Measurements from ENCODE around the gene RAB9A.
"Not testable (repeated sequence)": the region's sequence is repeated elsewhere in the genome, so short reads cannot be mapped to it uniquely, and the experiment has no call there.

RAB9A gene

DNA sequence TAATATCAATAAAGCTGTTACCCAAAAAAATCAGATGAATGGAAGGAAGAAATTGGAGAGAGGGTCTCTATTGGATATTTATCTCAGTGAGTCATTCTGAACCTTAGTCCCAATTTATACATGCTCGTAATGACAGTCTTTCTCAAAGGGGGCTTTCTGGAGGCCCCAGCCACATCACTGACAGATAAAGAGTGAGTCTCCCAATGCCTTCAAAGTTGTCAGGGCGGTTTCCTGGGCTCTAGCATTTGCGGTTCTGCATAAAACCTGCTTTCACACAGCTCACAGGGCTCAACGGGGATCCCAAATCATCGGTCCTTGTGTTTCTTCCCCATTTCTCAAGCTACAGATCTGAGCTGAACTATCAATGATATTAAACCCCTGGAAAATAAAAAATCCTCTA lies 18.7 kb upstream of the RAB9A start:
- no peak for DNase-seq

DNA sequence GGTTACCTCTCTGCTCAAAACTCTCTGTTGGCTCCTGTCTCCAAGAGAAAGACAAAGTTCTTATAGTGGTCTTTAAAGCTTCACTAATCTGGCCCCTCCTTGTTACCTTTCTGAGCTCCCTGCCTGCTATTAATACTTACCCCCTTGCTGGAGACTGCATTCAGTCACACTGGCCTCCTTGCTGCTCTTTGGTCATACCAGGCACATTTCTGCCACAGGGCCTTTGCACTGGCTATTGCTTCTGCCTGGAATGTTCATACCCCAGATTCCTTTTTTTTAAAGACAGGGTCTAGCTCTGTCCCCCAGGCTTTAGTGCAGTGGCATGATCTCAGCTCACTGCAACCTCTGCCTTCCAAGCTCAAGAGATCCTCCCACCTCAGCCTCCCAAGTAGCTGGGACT lies 15.9 kb upstream of the RAB9A start:
- no peak for DNase-seq

DNA sequence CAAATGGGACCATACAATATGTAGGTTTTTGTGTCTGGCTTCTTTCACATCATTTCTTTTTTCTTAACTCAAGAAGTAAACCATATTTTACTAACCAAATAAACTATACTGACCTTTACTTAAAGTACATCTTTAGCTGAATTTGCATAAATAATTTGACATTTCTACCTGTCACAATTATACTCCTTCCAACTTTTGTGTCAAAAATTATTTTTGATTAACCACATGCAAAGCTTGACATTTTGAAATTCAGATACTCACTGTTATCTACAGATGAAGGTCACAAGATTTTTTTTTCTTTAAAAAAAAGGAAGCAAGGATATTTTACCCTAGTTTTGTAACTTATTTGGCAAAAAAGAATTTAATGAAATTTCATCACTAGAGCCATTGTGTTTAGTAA lies 12.0 kb upstream of the RAB9A start:
- DNase-seq: no peak

DNA sequence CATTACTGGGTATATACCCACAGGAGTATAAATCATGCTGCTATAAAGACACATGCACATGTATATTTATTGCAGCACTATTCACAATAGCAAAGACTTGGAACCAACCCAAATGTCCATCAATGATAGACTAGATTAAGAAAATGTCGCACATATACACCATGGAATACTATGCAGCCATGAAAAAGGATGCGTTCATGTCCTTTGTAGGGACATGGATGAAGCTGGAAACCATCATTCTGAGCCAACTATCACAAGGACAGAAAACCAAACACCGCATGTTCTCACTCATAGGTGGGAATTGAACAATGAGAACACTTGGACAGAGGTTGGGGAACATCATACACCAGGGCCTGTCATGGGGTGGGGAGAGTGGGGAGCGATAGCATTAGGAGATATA lies 9.2 kb upstream of the RAB9A start:
- DNase-seq: not testable (repeated sequence)

DNA sequence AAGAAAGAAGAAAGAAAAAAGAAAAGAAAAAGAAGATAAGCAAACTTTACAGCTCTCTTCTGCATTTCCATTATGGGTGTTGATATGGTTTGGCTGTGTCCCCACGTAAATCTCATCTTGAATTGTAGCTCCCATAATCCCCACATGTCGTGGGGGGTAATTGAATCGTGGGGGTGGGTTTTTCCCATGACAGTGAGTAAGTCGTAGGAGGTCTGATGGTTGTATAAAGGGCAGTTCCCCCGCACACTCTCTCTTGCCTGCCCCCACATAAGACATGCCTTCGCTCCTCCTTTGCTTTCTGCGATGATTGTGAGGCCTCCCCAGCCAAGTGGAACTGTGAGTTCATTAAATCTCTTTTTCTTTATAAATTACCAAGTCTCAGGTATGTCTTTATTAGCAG lies 7.3 kb upstream of the RAB9A start:
- no peak for DNase-seq

DNA sequence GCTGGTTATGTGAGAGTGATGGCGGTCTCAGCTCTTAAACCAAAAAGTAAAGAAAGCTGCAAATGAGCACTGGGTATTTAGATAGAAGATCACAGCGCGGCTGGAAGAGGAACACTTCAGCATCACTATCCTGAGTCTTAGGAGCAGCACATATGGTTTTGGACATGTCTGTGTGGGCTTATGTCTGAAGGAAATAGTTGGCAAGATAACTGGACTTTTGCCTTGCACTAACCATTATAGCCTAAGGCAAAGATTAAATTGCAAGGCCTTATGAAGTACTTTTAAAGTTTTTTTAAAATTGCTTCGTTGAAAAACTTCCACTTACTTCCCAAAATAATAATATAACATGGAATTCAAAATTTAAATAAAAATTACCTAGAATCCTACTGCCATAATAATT lies 4.6 kb upstream of the RAB9A start:
- DNase-seq: no peak

DNA sequence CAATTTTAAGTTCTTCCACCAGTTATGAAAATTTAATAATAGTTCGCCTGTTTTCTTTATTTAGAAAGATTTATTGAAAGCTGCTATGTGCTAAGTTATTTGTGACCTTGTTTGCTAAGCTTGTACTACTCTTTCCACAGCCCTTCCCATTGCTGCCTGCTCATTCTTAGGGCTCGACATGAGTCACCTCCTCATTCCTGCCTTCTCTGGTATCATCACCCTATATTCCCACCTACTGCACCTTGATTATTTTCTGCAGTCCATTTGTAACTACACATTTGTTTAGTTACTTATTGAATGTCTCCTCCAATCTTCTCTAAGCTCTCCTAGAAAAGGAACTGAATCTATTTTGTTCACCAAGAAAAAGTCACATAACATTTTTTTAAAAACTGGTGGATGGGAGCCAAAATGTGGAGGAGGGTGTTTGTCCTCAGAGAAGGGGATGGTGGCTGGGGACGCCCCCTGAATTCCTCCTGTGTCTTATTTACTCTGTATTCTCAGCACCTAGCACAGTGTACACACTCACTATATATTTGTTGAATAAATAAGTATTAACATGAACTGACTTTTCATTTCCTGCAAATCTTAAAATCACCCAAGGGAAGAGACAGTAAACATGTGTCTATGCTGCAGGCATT lies 3.7 kb upstream of the RAB9A start:
- no peak for DNase-seq

DNA sequence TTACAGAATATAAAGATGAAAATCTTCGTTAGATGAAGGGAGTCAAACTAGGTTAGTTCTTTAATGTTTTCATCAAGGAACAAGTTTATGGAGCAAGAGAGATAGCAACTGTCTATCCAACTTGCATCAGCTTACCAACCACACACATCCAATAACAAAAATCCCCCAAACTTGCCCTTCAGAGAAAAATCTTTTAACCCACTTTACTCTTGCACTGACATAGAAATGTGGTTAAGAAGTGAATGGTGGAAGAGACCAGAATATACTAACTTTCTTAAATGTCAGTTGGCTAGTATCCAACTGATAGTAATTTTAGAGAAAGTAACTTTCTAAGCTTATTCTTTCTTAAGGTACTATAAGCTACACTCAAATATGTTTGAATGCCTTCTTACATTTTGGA lies 1.7 kb upstream of the RAB9A start:
- no peak for DNase-seq

DNA sequence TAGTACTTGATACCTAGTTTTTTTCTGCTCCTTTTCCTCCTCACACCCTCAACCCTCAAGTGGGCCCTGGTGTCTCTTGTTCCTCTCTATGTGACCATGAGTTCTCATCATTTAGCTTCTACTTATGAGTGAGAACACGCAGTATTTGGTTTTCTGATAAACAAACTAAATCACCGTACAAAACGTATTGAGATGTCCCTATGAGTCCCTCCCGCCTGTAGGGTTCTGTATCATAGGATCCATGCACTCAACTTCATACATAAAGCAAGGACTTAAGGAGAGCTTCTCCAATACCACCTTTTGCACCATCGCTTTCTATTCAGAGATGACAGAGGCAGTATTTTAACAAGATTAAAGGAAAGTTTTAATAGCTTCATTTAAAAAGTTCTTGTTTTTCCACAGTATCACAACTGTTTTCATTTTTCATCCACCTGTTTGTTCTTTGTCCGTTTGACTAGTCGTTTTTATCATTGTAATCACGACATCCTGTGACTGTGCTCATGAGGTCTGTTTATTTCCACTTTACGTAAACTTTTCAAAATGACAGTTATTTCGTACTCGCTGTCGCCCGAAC lies 457 bp upstream of the RAB9A start:
- DNase-seq: no peak

DNA sequence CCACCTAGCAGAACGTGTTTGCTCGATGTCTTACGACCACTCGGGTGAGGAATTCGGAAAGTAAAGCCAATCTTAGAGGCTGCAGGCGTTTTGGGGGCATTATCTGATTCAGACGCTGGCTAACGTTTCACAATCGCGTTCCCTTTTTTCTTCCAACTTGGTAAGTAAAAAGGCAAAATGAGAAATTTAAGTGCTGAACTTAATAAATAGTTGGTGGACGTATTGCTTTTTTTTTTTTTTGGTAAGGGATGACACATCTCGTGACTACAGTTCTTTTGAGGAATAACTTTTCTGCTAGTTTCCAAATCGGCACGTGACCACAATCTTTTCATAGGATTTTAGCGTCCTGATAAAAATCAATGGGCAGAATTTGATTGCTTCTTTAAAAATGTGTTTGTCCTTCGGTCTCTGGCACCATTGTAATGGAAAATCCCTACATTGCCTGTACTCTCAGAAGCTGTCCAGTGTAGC lies 848 bp downstream of the RAB9A start:
- DNase-seq: no peak

DNA sequence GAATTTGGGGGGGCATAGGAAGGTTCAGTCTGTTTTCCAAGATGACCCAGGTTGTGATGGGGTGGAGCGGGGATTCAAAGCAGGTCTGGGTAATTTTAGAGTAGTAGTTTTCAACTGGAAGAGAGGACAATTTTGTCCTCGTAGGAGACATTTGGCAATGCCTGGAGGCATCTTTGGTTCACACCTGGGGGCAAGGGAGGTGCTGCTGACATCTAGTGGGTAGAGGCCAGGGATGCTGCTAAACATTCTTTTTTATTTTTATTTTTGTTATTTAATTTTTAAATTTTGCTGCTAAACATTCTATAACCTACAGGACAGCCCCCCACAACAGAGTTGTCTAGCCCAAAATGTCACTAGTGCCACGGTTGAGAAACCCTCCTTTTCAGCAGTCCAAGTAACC lies 1.9 kb downstream of the RAB9A start:
- DNase-seq: no peak

DNA sequence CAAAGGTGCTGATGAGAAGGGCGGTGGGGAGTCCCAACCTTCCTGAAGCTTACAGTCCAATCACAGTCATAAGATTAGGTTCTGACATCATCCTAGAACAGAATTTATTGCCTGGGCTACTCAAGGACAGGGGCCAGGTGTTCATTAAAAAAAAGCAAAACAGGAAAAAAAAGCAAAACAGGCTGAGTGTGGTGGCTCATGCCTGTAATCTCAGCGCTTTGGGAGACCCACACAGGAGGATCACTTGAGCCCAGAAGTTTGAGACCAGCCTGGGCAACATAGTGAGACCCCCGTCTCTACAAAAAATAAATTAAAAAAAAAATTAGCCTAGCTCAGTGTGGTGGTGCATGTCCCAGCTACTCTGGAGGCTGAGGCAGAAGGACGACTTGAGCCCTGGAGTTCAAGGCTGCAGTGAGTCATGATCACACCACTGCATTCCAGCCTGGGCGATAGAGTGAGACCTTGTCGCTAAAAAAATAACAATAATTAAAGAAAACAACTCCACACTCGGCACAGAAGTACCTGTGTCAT lies 3.0 kb downstream of the RAB9A start:
- no peak for DNase-seq

DNA sequence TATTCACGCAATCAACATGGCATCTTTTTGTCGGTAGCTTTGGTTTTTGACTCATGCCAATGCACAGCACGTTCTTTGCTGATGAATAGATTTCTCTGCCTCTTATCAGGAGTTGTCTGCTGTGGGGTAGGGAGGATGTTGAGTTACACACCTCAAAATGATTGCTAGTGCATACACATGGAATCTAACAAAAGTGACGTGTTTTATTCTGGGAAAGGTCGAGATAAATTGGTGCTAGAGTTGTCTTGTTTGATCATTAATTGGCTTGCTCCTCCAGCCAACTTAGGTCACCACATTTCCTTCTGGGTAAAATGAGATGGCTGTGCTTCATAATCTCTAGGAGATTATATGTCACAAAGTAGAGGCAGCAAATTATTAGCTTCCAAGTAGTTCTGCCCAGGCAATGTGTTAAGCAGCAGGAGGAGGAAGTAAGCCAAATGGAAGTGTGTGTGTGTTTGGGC lies 3.9 kb downstream of the RAB9A start:
- DNase-seq: no peak

DNA sequence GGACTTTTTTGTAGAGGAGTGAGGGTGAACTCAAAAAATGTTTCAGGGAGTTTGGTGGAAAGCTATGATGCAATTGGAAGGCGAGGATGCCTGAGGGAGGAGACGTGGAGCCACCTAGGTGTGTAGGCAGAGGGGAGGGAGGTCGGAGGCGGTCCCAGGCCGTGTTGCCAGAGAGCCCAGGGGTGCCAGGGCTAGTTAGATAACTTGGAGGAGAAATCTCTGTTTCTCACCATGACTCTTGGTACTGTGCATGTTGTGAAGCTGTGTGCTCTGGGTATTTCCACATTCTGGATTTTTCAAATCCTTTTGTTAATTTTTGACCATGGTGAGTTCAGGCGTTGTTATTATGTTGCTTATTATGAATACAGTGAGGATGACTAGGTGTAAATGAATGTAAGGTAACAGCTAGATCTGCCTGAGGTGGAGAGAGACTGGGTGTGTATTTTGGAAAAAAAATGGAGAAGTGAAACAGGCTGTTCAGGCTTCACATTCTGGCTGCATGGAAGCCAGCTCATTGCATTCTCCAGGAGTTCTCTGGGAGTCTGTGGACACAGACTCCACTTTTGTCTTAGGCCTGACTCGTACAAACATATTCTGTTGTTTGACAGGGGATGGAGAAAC lies 4.5 kb downstream of the RAB9A start:
- DNase-seq: no peak

DNA sequence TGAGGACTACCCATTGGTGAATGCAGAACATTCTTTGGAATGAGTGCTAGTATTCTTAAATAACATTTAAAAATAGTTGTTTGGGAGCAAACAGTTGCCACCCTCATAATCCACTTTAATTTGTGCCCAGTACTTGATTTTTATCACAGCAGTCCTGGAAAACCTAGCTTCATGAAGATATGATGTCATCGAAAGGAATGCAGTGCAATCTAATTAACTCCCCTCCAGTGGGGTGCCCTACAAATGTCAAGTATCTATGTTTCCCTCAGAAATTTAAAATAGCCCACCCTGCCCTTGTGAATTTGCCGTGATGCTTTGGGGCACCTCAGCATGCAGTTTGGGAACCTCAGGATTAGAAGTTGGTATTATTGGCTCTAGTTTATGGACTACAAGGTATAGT lies 5.4 kb downstream of the RAB9A start:
- DNase-seq: no peak

DNA sequence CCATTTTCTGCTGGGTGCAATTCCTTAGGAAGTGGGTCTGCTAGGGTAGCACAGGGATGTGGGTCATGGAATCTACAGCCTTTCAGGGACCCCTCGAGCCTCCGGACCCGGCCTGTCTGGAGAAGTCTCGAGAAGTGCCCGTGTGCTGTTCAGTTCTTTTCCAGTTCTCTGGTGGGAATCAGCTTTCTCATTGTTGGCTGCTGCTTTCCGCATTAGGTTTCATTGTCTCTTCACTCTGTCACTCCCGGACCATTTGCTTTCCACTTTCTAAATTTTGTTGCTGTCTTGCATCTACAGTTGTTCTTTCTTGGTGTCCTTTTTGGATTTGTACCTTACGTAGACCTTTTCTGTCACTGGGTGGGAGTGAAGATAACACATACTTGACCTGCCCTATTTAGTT lies 6.1 kb downstream of the RAB9A start:
- no peak for DNase-seq

DNA sequence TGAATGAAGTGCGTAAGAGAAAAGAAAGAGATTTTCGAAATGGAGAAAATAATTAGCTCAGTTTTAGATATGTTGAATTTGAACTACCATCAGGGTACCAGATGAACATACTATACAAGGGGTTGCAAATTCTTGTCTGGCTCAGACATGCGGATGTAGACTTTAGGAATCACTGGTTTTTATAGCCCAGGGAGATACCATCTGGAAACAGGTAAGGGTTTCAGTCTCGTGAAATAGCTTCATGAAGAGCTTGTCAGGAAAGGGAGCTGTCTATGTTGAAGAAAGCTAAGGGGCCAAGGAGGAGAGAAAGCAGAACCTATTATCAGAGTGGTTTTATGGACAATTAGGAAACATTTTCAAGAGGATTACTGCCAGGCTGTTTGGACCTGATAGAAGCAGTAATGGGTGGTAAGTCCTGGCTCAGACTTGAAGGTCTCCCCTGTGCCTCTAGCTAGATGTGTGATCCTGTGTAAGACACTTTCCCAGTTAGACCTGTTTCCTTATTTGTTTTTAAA lies 6.7 kb downstream of the RAB9A start:
- DNase-seq: no peak

DNA sequence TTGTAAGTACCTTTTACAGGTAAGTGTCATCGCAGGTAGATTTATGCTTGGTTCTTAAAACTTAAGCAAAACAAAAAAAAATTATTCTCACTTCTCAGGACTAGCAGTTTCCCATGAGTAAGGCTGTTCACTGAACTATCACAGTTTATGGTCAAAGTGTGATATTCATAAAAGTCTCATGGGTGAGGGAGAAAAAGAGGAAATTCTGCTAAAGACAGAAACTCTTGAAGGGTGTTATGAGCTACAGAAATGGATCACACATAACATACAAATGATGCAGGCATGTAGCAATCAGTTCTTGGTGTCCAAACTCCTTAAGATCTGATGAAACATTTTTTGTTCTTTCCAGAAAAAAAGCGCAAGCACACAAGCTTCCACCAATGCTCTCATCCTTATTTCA lies 8.5 kb downstream of the RAB9A start:
- no peak for DNase-seq

DNA sequence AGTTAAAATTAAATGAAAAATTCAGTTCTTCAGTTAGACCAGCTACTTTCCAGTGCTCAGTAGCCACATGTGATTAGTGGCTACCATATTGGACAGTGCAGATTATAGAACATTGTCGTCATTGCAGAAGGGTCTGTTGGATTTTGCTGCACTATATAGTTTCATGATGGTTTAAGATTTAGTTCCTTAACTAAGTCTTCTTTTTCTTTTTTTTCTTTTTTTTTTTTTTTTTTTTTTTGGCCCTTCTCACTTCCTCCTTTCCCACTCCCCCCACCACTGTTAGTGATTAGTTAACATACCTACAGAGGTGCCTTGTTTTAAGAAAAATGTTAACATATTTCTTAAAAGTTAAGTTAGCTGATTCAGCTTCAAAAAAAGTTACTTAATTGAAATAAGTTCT lies 9.0 kb downstream of the RAB9A start:
- DNase-seq: no peak

DNA sequence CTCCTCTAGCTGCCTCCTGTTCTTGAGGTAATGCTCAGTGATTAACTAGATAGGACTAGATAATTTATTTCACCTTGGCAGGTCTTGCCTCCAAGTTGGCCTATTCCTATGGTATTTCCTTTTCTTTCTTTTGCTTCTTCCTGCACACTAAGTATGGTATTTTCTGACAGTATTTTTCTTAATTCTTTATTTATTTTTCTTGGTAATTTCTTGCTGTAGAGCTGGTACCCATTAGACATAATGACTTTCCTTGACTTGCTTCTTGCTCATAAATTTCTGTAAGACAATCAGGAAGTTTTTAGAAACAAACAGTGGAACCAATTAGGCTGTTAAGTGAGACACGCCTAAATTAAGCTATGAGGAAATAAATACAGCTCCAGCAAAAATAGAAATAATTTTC lies 9.5 kb downstream of the RAB9A start:
- no peak for DNase-seq

DNA sequence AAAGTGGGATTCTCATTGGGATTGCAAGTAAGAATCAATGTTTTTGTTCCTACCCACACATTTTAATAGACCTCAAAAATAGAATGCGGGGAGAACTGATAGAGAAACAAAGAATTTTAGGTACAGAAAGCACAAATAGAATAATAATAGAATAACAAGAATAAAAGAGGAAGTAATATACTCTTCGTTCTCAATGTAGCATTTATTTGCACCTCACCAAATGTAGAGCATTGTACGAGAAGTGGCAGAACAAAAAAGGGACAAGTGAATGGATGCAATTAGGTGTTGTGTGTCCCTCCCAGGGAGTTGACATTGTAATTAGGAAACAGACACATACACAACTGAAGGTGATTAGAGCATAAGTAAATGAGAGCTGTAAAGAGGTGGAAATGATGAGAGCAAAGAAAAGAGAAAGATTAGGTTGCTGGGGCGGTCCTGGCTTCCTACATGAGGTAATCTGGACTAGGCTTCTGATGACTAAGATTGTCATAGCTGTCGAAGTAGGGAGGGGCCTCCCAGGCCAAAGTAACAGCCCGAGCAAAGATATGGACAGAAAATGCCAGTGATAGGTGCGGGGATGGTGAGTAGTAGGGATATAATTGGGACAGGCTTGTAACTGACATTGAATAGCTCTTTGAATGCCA lies 10.4 kb downstream of the RAB9A start:
- no peak for DNase-seq

DNA sequence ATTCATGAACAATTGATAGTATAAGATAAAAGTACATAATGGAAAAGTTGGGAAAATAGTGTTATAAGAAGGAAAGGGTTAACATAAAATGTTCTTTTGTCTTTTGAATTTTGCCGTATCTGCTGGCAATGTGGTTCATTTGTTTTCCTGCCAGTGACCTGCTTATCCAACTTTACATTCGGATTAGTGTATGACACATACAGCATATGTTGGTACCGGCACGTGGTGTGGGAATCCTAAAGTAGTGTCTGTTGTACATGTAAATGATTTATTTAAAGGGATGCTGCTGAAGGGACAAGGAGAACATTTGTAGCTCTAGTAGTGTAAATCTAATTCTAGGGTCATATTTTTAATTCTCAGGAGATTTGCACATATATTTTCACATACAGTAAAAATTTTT lies 11.5 kb downstream of the RAB9A start:
- no peak for DNase-seq

DNA sequence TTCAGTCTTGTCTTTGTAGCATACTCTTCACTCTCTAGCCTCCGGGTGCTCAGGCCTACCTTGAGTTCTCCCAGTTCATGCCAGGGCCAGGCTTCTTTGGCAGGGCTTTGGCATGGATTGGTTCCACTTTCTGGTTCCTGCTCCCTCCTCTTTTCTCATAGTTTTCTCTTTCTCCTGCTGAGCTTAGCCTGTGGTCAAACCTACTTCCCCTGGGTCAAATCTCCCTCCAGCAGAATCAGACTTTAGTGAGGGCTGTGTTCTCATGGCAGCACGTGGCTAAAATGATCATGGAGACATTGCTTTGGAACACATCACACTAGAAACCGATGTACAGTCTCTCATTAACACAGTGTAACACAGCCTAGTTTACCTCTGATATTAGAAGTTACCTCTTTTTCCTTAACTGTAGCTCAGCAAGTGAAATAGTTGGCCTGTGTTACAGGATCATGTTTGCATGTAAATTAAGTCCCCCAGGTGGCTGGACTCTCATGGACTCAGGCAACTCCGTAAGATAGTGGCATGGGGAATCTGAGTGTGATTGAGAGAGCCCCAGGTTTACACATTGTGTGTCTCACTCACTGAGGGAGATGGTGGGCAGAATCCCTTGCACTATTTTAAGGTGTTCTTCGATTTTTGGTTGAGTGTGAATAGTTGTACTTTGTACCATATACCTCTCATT lies 13.3 kb downstream of the RAB9A start:
- DNase-seq: no peak
